ENCODE results near the gene UCN.

Gene UCN

GRCh38 chr2:27356382-27357181 is 48.3 kb upstream of the UCN start, which contains the start of gene GTF3C2 (continued):
- peak; percentile 85 for TF ChIP-seq ZBTB10 (tag by site-specific recombination; IDR thresholded peaks at IDR 0.05)
- TF ChIP-seq ZNF48 (tag by site-specific recombination; IDR thresholded peaks at IDR 0.05), result no peak
- no peak; the same call in 1 of the 2 replicates for TF ChIP-seq ZFP37 (tag by site-specific recombination; IDR thresholded peaks at IDR 0.05)
- no peak for TF ChIP-seq GLI2 (tag by site-specific recombination; IDR thresholded peaks at IDR 0.05; ENCODE audit: borderline replicate concordance, low read depth)
- no peak for TF ChIP-seq ZNF621 (tag by site-specific recombination; IDR thresholded peaks at IDR 0.05)
- no peak for TF ChIP-seq ZNF221 (tag by site-specific recombination; IDR thresholded peaks at IDR 0.05; ENCODE audit: borderline replicate concordance)
- TF ChIP-seq CTCF (tag by site-specific recombination; IDR thresholded peaks at IDR 0.05), result peak; percentile 68
- TF ChIP-seq SALL2 (tag by site-specific recombination; IDR thresholded peaks at IDR 0.05; ENCODE audit: borderline replicate concordance), result no peak
- TF ChIP-seq ZNF677 (tag by site-specific recombination; IDR thresholded peaks at IDR 0.05), result no peak
- no peak for TF ChIP-seq ZNF155 (tag by site-specific recombination; IDR thresholded peaks at IDR 0.05)
- no peak for TF ChIP-seq ZNF10 (tag by site-specific recombination; IDR thresholded peaks at IDR 0.05)
- TF ChIP-seq SCRT2 (tag by site-specific recombination; IDR thresholded peaks at IDR 0.05), result no peak
- TF ChIP-seq ZNF211 (tag by site-specific recombination; IDR thresholded peaks at IDR 0.05; ENCODE audit: low read depth), result no peak
- peak; percentile 51; the same call in 1 of the 2 replicates for TF ChIP-seq KLF17 (tag by site-specific recombination; IDR thresholded peaks at IDR 0.05)
- TF ChIP-seq ZNF830 (tag by site-specific recombination; IDR thresholded peaks at IDR 0.05; ENCODE audit: low read depth), result no peak
- no peak for TF ChIP-seq ZNF214 (tag by site-specific recombination; IDR thresholded peaks at IDR 0.05; ENCODE audit: borderline replicate concordance)
- no peak for TF ChIP-seq ZNF785 (tag by site-specific recombination; IDR thresholded peaks at IDR 0.05)
- no peak for TF ChIP-seq ZNF121 (tag by site-specific recombination; IDR thresholded peaks at IDR 0.05)
- TF ChIP-seq ZNF639 (tag by site-specific recombination; IDR thresholded peaks at IDR 0.05), result no peak; the same call in 1 of the 2 replicates
- no peak; the same call in 1 of the 2 replicates for TF ChIP-seq KLF16 (tag by site-specific recombination; IDR thresholded peaks at IDR 0.05)
- TF ChIP-seq ZNF169 (tag by site-specific recombination; IDR thresholded peaks at IDR 0.05), result no peak
- peak; percentile 66 for TF ChIP-seq ZEB2 (tag by site-specific recombination; IDR thresholded peaks at IDR 0.05)
- no peak; the same call in 1 of the 2 replicates for TF ChIP-seq KLF1 (tag by site-specific recombination; IDR thresholded peaks at IDR 0.05)
- no peak for TF ChIP-seq ZNF157 (tag by site-specific recombination; IDR thresholded peaks at IDR 0.05)
- TF ChIP-seq REST (tag by site-specific recombination; IDR thresholded peaks at IDR 0.05), result 0 out of 2 replicates have a peak, but pooled peaks have one; percentile 21
- TF ChIP-seq ZSCAN18 (tag by site-specific recombination; IDR thresholded peaks at IDR 0.05), result no peak
- 0 out of 2 replicates have a peak, but pooled peaks have one; percentile 26 for TF ChIP-seq ZNF324 (tag by site-specific recombination; IDR thresholded peaks at IDR 0.05)

Data from HEK293 (cell line).